Right renal cortex interstitium (tissue), 3 donors: Measurements from ENCODE around the gene ANKRD12. TPM values are rescaled to one million over a fixed set of nuclear protein-coding genes. Genes with fewer than 3 reads are reported as not detected.

Source experiments
- DNase-seq, 3 donors: peaks; one replicate each; pipeline ENCODE4 v3.0.0-alpha.2; 2013; ENCODE audit warnings: low read depth in 3 of 3, low spot score in 2 of 3
- polyA plus RNA-seq, 3 donors: library from polyadenylated mRNA; unstranded; fragments of 120-200 nt; gene quantifications; one replicate each; pipeline ENCODE4 v1.2.1, GENCODE V29; 2013; ENCODE audit not compliant: insufficient read length in 3 of 3

The ANKRD12 gene
- polyA plus RNA-seq, 3 donors, result 32.7 to 34.3 (median 33.9) TPM

DNA sequence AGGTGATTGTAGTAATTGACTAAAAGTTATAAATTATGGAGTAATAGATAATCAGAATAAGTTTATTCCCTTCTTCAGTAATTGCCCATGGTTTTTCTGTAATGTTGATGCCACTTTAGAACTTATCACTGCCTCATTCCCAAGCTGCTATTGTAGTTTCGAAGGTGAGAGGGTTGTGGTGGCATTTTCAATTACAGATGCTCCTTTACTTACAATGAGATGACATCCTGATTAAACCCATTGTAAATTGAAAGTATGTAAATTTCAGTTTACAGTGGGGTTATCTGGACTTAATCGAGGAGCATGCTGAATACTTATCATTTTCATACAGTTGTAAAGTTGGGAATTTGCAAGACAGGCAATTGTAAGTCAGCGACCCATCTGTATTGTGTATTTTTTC lies 31.2 kb upstream of the ANKRD12 start:
- DNase-seq, result no peak

GRCh38 chr18:9106094-9106493 lies 30.5 kb upstream of the ANKRD12 start:
- DNase-seq, result no peak

GRCh38 chr18:9106800-9107584 lies 29.6 kb upstream of the ANKRD12 start:
- no peak for DNase-seq

GRCh38 chr18:9108911-9109310 lies 27.7 kb upstream of the ANKRD12 start:
- DNase-seq, result no peak

GRCh38 chr18:9109523-9109922 lies 27.1 kb upstream of the ANKRD12 start:
- DNase-seq, result no peak

GRCh38 chr18:9113468-9114149 lies 23.0 kb upstream of the ANKRD12 start:
- DNase-seq, result no peak

DNA sequence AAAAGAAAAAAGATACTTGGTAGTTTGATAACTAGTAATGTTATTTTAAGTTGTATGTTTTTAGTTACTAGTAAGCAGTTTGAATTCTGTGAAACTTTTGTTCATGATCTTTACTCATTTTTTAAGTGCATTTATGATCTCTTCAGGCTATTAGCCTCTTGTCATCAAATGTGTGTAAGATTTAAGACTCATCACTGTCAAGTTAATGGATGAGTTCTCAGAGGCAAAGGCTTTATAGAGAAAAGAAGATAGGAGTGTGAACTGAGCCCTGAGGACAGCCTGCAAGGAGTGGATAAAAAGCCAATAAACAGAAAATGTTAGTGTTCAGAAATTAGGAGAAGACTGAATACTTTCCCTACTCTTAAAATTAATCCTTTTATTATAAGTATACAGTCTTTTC lies 20.6 kb upstream of the ANKRD12 start:
- no peak for DNase-seq

DNA sequence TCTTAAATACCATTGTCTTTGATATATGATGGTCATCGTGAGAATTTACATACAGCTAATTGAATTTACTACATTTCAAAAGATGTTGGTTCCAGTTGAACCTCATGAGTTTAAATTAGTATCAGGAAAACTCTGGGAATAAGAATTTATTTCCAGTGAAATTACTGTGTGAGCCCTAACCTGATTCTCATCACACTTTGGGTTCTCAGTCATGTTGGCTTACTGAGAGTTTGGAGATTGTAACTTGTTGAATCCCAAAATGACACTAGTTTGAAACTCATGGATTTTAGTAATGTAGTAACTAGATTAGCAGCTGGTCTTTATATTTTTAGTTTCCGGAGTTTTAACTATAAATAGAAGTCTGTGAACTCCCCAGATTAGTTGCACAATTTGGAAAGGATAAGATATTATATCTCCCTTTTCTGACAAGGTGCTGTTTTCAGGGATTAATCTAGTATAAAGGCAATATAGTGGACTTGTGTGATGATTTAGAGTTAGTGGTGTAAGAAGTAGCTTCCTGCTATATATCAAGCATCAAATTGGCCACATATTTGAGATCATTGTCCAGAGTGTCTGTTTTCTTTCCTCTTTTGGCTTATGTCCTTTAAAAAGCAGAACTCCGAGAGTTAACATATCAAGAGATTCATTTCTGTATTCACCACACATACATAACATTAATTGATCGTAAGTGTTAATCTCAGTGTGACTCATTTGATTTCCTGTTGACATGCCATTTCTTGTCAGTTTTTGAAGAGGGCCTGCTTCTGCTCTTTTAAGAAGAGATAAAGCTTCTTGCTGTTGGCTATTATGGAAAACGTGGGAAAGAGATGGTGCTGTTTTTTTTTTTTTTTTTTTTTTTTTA lies 18.4 kb upstream of the ANKRD12 start:
- no peak for DNase-seq

GRCh38 chr18:9120796-9121195 lies 15.8 kb upstream of the ANKRD12 start:
- DNase-seq, result no peak

DNA sequence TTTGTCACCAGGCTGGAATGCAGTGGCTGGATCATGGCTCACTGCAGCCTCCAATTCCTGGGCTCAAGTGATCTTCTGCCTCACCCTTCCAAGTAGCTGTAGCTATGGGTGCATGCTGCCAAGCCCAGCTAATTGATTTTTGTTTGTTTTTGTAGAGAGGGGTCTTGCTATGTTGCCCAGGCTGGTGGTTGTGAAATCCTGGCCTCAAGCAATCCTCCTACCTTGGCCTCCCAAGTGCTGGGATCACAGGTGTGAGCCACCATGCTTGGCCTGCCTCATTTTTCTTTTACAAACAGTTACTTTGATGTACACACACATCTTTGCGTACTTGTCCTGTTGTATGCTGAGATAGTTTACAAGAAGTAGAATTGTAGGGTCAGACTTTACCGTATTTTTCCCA lies 13.1 kb upstream of the ANKRD12 start:
- no peak for DNase-seq

DNA sequence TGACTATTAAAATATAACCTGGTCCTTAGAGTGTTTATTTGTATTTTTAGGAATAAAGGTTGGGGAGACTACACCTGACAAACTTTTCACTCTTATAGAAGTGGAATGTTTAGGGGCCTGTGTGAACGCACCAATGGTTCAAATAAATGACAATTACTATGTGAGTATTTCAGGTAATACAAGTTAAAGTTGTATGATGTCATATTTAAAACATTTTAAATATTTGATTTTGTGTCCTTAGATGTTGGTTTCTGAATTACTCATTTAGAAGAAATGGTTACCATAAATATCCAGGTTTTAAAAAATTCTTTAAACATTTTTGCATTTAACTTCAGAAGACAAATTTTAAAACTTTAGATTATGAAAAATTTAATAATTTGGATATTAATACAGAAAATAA lies 11.8 kb upstream of the ANKRD12 start:
- DNase-seq, result no peak

GRCh38 chr18:9126337-9126736 lies 10.2 kb upstream of the ANKRD12 start:
- no peak for DNase-seq

GRCh38 chr18:9130195-9130594 lies 6.4 kb upstream of the ANKRD12 start:
- no peak for DNase-seq

GRCh38 chr18:9130806-9131205 lies 5.8 kb upstream of the ANKRD12 start:
- DNase-seq, result no peak

DNA sequence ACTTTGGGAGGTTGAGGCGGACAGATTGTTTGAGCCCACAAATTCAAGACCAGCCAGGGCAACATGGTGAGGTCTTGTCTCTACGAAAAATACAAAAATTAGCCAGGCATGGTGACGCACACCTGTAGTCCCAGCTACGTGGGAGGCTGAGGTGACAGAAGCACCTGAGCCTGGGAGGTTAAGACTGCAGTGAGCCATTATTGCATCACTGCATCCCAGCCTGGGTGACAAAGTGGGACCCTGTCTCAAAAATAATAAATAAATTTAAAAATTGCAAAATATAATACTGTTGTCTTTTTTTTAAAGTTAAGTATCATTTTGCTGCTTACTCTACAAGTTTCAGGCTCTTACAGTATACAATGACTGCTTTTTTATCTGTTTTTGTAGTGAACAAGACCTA lies 4.0 kb upstream of the ANKRD12 start:
- DNase-seq, result no peak

DNA sequence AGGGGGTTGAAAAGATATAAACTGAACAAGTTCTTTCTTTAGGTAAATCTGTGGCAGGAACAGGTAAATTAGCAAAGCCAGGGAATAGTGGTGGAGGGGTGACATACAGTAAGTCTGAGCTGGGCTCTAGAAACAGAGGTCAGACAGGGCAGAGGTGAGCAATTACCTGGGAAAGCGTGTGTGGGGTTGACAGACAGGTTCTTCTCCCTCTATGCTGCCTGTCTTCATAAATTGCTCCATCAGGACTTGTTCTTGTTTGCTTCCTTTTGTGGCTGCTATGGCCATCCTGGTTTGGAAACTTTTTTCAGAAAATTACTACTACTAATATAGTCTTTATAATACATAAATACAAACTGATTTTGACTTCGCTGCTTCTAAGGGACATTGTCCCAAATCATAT lies 3.4 kb upstream of the ANKRD12 start:
- DNase-seq, result no peak

- DNase-seq, result no peak
These were observed 1.3 kb upstream of the ANKRD12 start for GRCh38 chr18:9135081-9135911.

GRCh38 chr18:9135912-9136314 lies 668 bp upstream of the ANKRD12 start:
- peak in 1 of 3 donors; percentile 21 for DNase-seq

- peak; percentile 54 to 64 (median 55) for DNase-seq
These were observed 836 bp downstream of the ANKRD12 start for GRCh38 chr18:9137168-9138066.
